GM12891 (cell line): ENCODE data around the gene SDK1.

Experiments
- PAX5 ChIP-seq: IDR thresholded peaks from 2 replicates; pipeline ENCODE4 v1.6.1; 2011; ENCODE audit warnings: low read length, moderate library complexity, mild to moderate bottlenecking; ENCODE audit not compliant: insufficient read depth, severe bottlenecking
- POLR2A ChIP-seq: IDR thresholded peaks from 2 replicates; pipeline ENCODE4 v1.6.1; 2011; ENCODE audit warnings: low read depth, low read length, control low read depth
- POLR2AphosphoS5 ChIP-seq: IDR thresholded peaks from 2 replicates; pipeline ENCODE4 v1.6.1; 2011; ENCODE audit warnings: low read depth, low read length, control low read depth
- TAF1 ChIP-seq: IDR thresholded peaks from 2 replicates; pipeline ENCODE4 v1.6.1; 2011; ENCODE audit warnings: low read depth, low read length, control low read depth

GRCh38 chr7:4077980-4078379 is 776.9 kb downstream of the SDK1 start:
- TF ChIP-seq POLR2AphosphoS5 (no peak), POLR2A (no peak), PAX5 (no peak), TAF1 (no peak)
